ENCODE results near the gene ATXN10.

Gene ATXN10

DNA sequence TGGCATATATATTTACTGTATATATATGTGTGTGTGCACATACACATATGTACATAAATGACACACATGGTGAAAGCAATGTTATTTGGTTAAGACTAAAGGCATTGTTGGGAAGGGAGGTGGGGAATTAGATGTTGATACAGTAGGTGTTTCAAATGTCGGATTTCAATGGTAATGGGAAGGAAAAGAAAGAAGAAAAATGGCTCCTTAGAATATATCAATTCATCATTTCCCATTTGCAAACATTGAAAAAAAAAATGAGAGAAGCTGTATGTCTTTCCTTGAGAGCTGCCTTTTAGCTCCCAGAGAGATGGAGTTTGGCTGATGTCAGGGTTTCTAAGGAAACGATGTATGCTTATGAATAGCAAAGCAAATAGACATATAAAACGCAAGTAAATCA, 33.4 kb upstream of the ATXN10 start:
- H3K4me3 ChIP-seq (ENCODE audit: low read length) = no peak overlapping the region
- no peak for DNase-seq (ENCODE audit: low read depth)

DNA sequence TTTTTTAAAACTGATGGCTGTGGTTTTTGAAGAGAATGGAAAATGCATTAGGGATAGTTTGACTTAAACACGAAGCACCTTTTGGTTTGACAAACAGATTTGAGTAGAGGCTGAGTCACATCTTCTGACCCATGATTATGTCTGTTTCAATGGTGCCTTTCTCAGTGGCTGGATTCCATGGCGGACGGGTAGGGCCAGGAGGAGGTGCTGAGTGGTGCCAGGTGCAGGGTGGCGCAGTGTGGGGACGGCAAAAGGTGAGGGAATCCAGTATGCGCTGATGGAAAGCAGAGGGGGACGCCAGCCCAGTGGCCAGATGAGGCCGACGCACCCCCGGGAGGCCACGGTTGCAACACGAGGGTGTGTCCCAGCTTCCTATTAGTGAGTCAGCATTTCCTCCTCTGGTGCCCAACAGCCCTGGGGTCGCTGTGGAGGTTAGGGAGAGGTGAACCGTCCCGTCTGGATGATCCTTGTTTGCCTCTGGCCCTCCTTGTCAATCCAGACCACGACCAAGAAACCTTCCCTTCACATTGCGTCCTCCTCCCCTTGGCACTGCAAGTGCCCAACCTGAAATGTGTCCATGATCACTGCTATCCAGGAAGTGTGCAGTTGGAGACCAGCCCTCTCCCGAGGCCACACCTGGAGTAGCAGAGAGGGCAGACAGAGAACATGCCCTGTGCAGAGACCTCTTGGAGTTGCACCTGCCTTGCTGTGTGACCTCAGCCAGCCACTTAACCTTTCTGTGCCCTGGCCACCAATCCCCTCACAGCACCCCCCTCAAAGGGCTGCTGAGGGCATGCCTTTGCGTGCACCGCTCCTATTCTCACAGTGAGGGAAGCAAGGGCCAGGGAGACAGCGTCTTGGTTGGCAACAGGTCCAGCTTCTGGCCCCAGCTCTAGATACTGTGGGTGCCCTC, 32.5 kb upstream of the ATXN10 start:
- no peak overlapping the region for H3K4me3 ChIP-seq (ENCODE audit: low read length)
- TF ChIP-seq, protein P1, sequence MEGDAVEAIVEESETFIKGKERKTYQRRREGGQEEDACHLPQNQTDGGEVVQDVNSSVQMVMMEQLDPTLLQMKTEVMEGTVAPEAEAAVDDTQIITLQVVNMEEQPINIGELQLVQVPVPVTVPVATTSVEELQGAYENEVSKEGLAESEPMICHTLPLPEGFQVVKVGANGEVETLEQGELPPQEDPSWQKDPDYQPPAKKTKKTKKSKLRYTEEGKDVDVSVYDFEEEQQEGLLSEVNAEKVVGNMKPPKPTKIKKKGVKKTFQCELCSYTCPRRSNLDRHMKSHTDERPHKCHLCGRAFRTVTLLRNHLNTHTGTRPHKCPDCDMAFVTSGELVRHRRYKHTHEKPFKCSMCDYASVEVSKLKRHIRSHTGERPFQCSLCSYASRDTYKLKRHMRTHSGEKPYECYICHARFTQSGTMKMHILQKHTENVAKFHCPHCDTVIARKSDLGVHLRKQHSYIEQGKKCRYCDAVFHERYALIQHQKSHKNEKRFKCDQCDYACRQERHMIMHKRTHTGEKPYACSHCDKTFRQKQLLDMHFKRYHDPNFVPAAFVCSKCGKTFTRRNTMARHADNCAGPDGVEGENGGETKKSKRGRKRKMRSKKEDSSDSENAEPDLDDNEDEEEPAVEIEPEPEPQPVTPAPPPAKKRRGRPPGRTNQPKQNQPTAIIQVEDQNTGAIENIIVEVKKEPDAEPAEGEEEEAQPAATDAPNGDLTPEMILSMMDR (conservative IDR thresholded peaks at IDR 0.05; ENCODE audit: low read length) = peak; percentile 8; the same call in 1 of the 2 replicates
- DNase-seq (ENCODE audit: low read depth) = peak; percentile 54

More for the DNA sequence above, 33.4 kb upstream of the ATXN10 start:
- TF ChIP-seq, protein P1 (conservative IDR thresholded peaks at IDR 0.05; ENCODE audit: low read length) = no peak

DNA sequence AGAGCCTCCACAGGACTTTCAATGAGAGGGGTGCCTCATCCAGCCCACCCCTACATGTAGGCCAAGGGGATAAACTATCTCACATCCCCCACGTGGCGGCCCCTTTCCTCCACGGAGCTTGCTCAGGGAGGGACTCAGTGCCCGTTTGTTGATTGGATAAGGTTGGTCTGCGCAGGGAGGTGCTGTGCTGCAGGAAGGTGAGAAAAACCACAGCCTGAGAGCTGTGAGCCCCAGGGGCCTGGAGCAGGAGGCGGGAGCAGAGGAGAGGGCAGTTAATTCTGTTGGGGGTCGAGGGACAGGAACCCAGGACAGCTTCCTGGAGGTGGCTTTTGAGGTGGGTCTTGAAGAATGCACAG, 31.9 kb upstream of the ATXN10 start:
- no peak for DNase-seq (ENCODE audit: low read depth)
- TF ChIP-seq, protein P1 (conservative IDR thresholded peaks at IDR 0.05; ENCODE audit: low read length) = no peak
- no peak overlapping the region for H3K4me3 ChIP-seq (ENCODE audit: low read length)

DNA sequence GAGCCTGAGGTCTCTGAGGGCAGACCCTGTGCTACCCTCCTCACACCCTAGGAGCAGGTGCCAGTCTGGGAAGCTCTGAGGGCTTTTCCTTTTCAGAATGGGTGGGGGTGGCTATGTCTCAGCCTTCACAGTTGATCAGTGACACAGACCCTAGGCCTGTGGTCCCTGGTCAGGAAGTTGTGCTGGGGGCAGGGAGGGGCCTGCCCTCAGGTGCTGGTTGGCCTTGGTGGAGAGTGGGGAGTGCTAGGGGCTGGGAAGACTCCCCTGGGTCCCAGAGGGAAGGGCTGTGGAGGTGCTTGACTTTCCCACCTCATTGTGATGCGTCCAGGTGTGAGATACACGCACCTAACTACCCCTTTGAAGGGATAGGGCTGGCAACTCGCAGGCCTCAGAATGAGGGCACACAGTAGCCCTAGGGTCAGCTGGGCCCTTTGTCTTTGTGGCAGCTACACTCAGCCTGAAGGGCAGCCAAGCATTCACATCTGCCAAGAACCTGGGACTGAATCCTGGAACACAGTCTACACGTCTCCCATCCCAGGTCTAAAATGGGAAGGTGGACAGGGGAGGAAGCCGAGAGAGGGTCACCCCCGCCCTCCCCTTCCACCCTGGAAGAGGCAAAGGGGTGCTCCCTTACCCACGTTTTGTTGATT, 31.2 kb upstream of the ATXN10 start:
- DNase-seq (ENCODE audit: low read depth) = no peak
- TF ChIP-seq, protein P1 (conservative IDR thresholded peaks at IDR 0.05; ENCODE audit: low read length) = no peak
- H3K4me3 ChIP-seq (ENCODE audit: low read length) = no peak overlapping the region

DNA sequence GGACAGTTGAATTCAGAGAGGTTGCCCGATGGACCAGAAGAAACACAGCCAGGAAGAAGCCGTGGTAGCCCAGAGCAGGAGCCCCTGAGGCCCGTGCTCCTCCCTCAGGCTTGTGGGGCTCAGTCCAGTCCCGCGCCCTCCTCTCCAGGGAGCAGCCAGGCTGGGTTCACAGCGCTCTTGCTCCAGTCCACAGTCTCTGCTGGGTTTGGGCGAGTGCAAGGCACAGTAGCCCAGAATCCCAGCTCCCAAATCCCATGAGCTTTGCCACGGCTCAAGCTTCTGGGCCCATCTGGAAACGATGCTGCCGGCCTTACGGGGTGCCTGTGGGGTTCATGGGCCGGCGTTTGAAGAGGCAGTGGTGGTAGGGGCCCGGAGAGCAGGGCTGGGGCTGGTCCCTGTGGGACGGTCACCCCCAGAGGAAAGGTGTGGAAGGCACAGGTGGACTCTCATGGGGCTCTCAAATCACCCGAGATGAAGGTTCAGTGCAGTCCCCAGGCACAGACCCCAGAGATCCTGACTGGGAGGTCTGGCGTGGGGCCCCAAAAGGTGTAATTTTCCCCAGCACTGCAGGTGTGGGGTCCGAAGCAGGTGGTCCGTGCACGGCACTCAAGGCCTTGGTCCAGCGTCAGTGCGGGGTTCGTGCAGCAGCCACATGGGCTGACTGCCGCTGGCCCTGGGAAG, 30.6 kb upstream of the ATXN10 start:
- TF ChIP-seq, protein P1 (conservative IDR thresholded peaks at IDR 0.05; ENCODE audit: low read length) = no peak
- no peak for DNase-seq (ENCODE audit: low read depth)
- H3K4me3 ChIP-seq (ENCODE audit: low read length) = no peak overlapping the region

DNA sequence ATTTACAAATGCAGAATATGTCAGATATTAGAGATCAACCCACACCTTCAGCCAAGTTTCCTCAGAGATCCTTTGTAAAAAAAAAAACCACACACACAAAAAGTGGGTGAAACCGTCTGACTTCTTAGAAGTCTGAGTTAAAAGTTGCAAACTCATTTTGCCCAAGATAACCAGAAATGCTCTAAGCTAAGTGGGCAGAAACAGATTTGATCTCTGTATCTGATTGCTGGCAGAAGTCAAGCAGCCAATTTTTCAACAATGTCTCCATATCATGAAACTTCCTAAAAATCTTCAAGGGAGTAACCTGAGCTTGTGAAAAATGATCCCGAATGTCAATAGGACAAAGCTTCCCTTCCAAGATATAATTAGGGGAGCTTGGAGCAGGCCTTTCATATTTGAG, 28.6 kb upstream of the ATXN10 start:
- TF ChIP-seq, protein P1 (conservative IDR thresholded peaks at IDR 0.05; ENCODE audit: low read length) = no peak
- no peak for DNase-seq (ENCODE audit: low read depth)
- H3K4me3 ChIP-seq (ENCODE audit: low read length) = no peak overlapping the region

Measured in AG10803 (cell line).